OCI-M2 (cell line): Measurements from ENCODE around the gene DDX21.
"Not testable (repeated sequence)": the region's sequence is repeated elsewhere in the genome, so short reads cannot be mapped to it uniquely, and the experiment has no call there.

Source experiments
- DNase-seq: peaks from one replicate; lab custom pipeline; 2025; ENCODE audit not compliant: unreplicated experiment; lab: John Stamatoyannopoulos, UW

Gene DDX21

GRCh38 chr10:68987611-68988010 is 31.6 kb downstream of the DDX21 start:
- no peak for DNase-seq

- DNase-seq: peak; percentile 42
Observed at GRCh38 chr10:68988530-68989316, 32.8 kb downstream of the DDX21 start, which contains the start of gene KIFBP. KIFBP (plus strand) TSS chr10:68988803; CDS start chr10:68988833, 30 bp downstream.

GRCh38 chr10:68989317-68989990 is 33.5 kb downstream of the DDX21 start:
- DNase-seq: no peak

- DNase-seq: no peak
Observed at GRCh38 chr10:68992636-68993440, 36.9 kb downstream of the DDX21 start.

GRCh38 chr10:68997211-68997610 is 41.2 kb downstream of the DDX21 start:
- no peak for DNase-seq

GRCh38 chr10:69004821-69005220 is 48.9 kb downstream of the DDX21 start:
- DNase-seq: no peak

GRCh38 chr10:69005704-69006485 is 49.9 kb downstream of the DDX21 start:
- no peak for DNase-seq

- no peak for DNase-seq
Observed at GRCh38 chr10:69007260-69007659, 51.3 kb downstream of the DDX21 start.

- no peak for DNase-seq
Observed at GRCh38 chr10:69009360-69009759, 53.4 kb downstream of the DDX21 start.

- no peak for DNase-seq
Observed at GRCh38 chr10:69010151-69010640, 54.2 kb downstream of the DDX21 start.

GRCh38 chr10:69012778-69013177 is 56.8 kb downstream of the DDX21 start:
- DNase-seq: not testable (repeated sequence)

GRCh38 chr10:69014171-69014570 is 58.2 kb downstream of the DDX21 start:
- no peak for DNase-seq

- no peak for DNase-seq
Observed at GRCh38 chr10:69018613-69019012, 62.6 kb downstream of the DDX21 start.

- DNase-seq: no peak
Observed at GRCh38 chr10:69022611-69023010, 66.6 kb downstream of the DDX21 start.

- no peak for DNase-seq
Observed at GRCh38 chr10:69025370-69025896, 69.5 kb downstream of the DDX21 start.

GRCh38 chr10:69033256-69033655 is 77.3 kb downstream of the DDX21 start:
- DNase-seq: no peak
